HEK293 (cell line): ENCODE measurements around the gene LHFPL2.

Source experiments
- CTCF ChIP-seq: fragments of 450-650 bp; formaldehyde crosslinking; IDR thresholded peaks from 2 replicates; pipeline ENCODE4 v1.5.1; 2016; ENCODE audit warnings: missing biosample characterization, missing genetic modification characterization
- REST ChIP-seq: fragments of 450-650 bp; formaldehyde crosslinking; IDR thresholded peaks from 2 replicates; pipeline ENCODE4 v1.5.1; 2016; ENCODE audit warnings: missing biosample characterization, missing genetic modification characterization
- SP2 ChIP-seq: fragments of 450-650 bp; formaldehyde crosslinking; IDR thresholded peaks from 2 replicates; pipeline ENCODE4 v1.5.1; 2016; ENCODE audit warnings: missing biosample characterization, missing genetic modification characterization
- YY1 ChIP-seq: fragments of 450-650 bp; formaldehyde crosslinking; IDR thresholded peaks from 2 replicates; pipeline ENCODE4 v1.5.1; 2018; ENCODE audit warnings: missing biosample characterization, missing genetic modification characterization
- ZNF133 ChIP-seq: fragments of 450-650 bp; formaldehyde crosslinking; IDR thresholded peaks from 2 replicates; pipeline ENCODE4 v1.5.1; 2016; ENCODE audit warnings: missing biosample characterization, missing genetic modification characterization
- ZNF169 ChIP-seq: fragments of 450-650 bp; formaldehyde crosslinking; IDR thresholded peaks from 2 replicates; pipeline ENCODE4 v1.5.1; 2016; ENCODE audit warnings: missing biosample characterization, missing genetic modification characterization
- ZNF221 ChIP-seq: fragments of 450-650 bp; formaldehyde crosslinking; IDR thresholded peaks from 2 replicates; pipeline ENCODE4 v1.5.1; 2017; ENCODE audit warnings: missing biosample characterization, missing genetic modification characterization, borderline replicate concordance
- ZNF274 ChIP-seq, 2 experiments: fragments of 200-500 bp in 1 of 2; fragments of 450-650 bp in 1 of 2; sonication (Bioruptor generic) in 1 of 2; formaldehyde crosslinking in 1 of 2; IDR thresholded peaks; 2 replicates each; pipeline versions ENCODE4 v1.5.1 to v1.6.1; 2014 to 2016; ENCODE audit warnings: borderline replicate concordance in 1 of 2, inconsistent platforms in 1 of 2, low read length in 1 of 2, missing biosample characterization in 1 of 2, missing genetic modification characterization in 1 of 2
- ZNF501 ChIP-seq: fragments of 450-650 bp; formaldehyde crosslinking; IDR thresholded peaks from 2 replicates; pipeline ENCODE4 v1.5.1; 2016; ENCODE audit warnings: missing biosample characterization, missing genetic modification characterization
- ZNF513 ChIP-seq: fragments of 450-650 bp; IDR thresholded peaks from 2 replicates; pipeline ENCODE4 v1.5.1; 2018; ENCODE audit warnings: missing biosample characterization, missing genetic modification characterization
- ZNF514 ChIP-seq: fragments of 450-650 bp; formaldehyde crosslinking; IDR thresholded peaks from 2 replicates; pipeline ENCODE4 v1.5.1; 2016; ENCODE audit warnings: missing biosample characterization, missing genetic modification characterization
- ZNF639 ChIP-seq: fragments of 450-650 bp; formaldehyde crosslinking; IDR thresholded peaks from 2 replicates; pipeline ENCODE4 v1.5.1; 2016; ENCODE audit warnings: missing biosample characterization, missing genetic modification characterization
- ZNF843 ChIP-seq: fragments of 450-650 bp; formaldehyde crosslinking; IDR thresholded peaks from 2 replicates; pipeline ENCODE4 v1.5.1; 2016; ENCODE audit warnings: missing biosample characterization, missing genetic modification characterization

- TF ChIP-seq ZNF221 (tag by site-specific recombination) = no peak
- TF ChIP-seq CTCF (tag by site-specific recombination) = no peak
- TF ChIP-seq ZNF639 (tag by site-specific recombination) = no peak
- no peak for TF ChIP-seq ZNF513 (tag by site-specific recombination)
- TF ChIP-seq ZNF274 (IDR thresholded peaks at IDR 0.05; ENCODE audit: low read length) = no peak
- no peak for TF ChIP-seq ZNF274 (tag by site-specific recombination; IDR thresholded peaks at IDR 0.05; ENCODE audit: borderline replicate concordance)
- no peak for TF ChIP-seq ZNF133
- no peak for TF ChIP-seq YY1 (tag by site-specific recombination)
- TF ChIP-seq ZNF169 (tag by site-specific recombination) = no peak
- no peak for TF ChIP-seq REST (tag by site-specific recombination)
- no peak for TF ChIP-seq ZNF514 (tag by site-specific recombination)
- TF ChIP-seq ZNF501 (tag by site-specific recombination) = no peak
- TF ChIP-seq SP2 (tag by site-specific recombination) = no peak
- TF ChIP-seq ZNF843 (tag by site-specific recombination) = no peak
These were observed 10.5 kb upstream of the LHFPL2 start for GRCh38 chr5:78659114-78659513.
